Stimulated activated naive B cell treated with anti-CD40 and anti-IgM and Interleukin-4, amounts not matched to agents 10 μg/mL and 1 μg/mL and 100 μg/mL, for 72 hours (primary cell): ENCODE measurements around the gene KRTAP4-5.
"Not testable (repeated sequence)": the region's sequence is repeated elsewhere in the genome, so short reads cannot be mapped to it uniquely, and the experiment has no call there.

Experiments used
- ATAC-seq, 2 donors: fragments of 150-1000 bp; cut with Tn5 transposase; replicated peaks; 2 replicates each; pipeline ENCODE4 v1.10.0; 2021; ENCODE audit warnings: moderate library complexity in 1 of 2
- DNase-seq: peaks from one replicate; pipeline ENCODE4 v3.0.0; 2021
- H3K27ac Mint-ChIP-seq: one replicate; pipeline ENCODE4 v1.8.0; 2022; ENCODE audit warnings: mild to moderate bottlenecking, mixed read lengths
- H3K27me3 Mint-ChIP-seq, 2 donors: one replicate each; pipeline ENCODE4 v1.8.0; 2022; ENCODE audit warnings: mixed read lengths in 2 of 2
- H3K36me3 Mint-ChIP-seq, 2 donors: one replicate each; pipeline ENCODE4 v1.8.0; 2022; ENCODE audit warnings: mixed read lengths in 2 of 2, mild to moderate bottlenecking in 1 of 2
- H3K4me1 Mint-ChIP-seq, 2 donors: one replicate each; pipeline ENCODE4 v1.8.0; 2022; ENCODE audit warnings: mixed read lengths in 2 of 2, mild to moderate bottlenecking in 1 of 2
- H3K4me3 Mint-ChIP-seq, 2 donors: one replicate each; pipeline ENCODE4 v1.8.0; 2022; ENCODE audit warnings: mild to moderate bottlenecking in 2 of 2, mixed read lengths in 2 of 2, moderate library complexity in 1 of 2
- H3K9me3 Mint-ChIP-seq, 2 donors: one replicate each; pipeline ENCODE4 v1.8.0; 2022; ENCODE audit warnings: mixed read lengths in 2 of 2, mild to moderate bottlenecking in 1 of 2

KRTAP4-5 gene

DNA sequence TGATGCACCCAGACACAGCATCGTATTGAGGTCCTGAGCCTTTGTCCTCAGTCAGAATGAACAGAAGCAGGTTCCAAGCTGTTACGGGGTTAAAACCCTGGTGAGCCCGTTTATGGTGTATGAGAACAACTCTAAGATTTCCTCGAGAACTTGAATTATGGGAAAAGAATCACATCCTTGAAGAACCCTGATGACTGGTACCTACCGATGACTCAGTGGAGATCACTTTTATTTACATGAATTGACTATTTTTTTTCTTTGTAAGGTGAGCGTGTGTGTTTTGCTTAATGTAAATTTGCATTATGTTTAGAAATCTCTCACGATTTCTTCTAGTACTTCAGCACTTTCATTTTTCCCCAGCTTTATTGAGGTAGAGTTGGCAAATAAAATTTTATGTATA is 14.2 kb upstream of the KRTAP4-5 start:
- no peak overlapping the region for H3K27ac Mint-ChIP-seq
- ATAC-seq (no peak), DNase-seq (no peak)
- peaks cover 9% of the 10 kb centered on the region in 2 donors for H3K4me1 Mint-ChIP-seq
- no peaks in the 10 kb centered on the region for H3K9me3 Mint-ChIP-seq
- no peaks in the 10 kb centered on the region for H3K36me3 Mint-ChIP-seq
- H3K4me3 Mint-ChIP-seq = no peak overlapping the region
- peaks cover 0 to 4% of the 10 kb centered on the region in 2 donors for H3K27me3 Mint-ChIP-seq

DNA sequence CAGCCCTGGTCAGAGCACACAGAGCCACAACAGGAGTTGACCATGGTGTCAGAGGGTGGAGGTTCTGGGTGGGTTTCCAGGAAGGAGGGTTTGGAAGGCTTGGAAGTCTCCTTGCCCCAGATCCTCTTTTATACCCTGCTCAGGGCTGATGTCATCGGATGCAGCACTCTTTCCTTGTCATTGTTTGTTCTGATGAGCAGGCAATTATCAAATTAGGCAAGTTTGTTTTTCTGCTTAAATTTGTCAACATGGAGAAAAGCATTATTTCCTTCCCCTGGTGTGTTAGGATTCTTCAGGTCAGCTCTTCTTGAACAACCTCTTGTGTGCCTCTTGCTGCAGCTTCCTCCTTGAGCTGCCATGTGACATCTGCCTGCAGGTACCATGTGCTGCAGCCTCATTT is 11.0 kb upstream of the KRTAP4-5 start, which contains the start of gene KRTAP4-4:
KRTAP4-4 (minus strand) TSS at position 101 of the 400 bp plus-strand sequence; CDS start at position 44, 57 bp downstream.
- DNase-seq (no peak), ATAC-seq (no peak)
- H3K27me3 Mint-ChIP-seq = peaks cover 0 to 10% of the 10 kb centered on the region in 2 donors
- H3K4me3 Mint-ChIP-seq = no peak within 1 kb of the TSS
- no peak within 1 kb of the TSS for H3K27ac Mint-ChIP-seq
- H3K9me3 Mint-ChIP-seq = no peaks in the 10 kb centered on the region
- H3K36me3 Mint-ChIP-seq = no peaks in the 10 kb centered on the region
- peaks cover 7 to 15% of the 10 kb centered on the region in 2 donors for H3K4me1 Mint-ChIP-seq

DNA sequence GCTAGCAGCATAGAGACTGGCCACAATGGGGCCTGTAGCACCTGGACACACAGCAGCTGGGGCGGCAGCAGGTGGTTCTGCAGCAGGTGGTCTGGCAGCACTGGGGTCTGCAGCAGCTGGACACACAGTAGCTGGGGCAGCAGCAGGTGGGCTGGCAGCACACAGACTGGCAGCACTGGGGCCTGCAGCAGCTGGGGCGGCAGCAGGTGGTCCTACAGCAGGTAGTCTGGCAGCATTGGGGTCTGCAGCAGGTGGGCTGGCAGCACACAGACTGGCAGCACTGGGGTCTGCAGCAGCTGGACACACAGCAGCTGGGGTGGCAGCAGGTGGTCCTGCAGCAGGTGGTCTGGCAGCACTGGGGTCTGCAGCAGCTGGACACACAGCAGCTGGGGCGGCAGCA is 10.6 kb upstream of the KRTAP4-5 start:
- peaks cover 7 to 15% of the 10 kb centered on the region in 2 donors for H3K4me1 Mint-ChIP-seq
- not testable (repeated sequence) for H3K27me3 Mint-ChIP-seq, ATAC-seq, DNase-seq, H3K36me3 Mint-ChIP-seq, H3K9me3 Mint-ChIP-seq, H3K27ac Mint-ChIP-seq, H3K4me3 Mint-ChIP-seq

GRCh38 chr17:41153856-41154255 is 4.2 kb upstream of the KRTAP4-5 start:
- Mint-ChIP-seq H3K4me3 (no peak overlapping the region), H3K9me3 (no peaks in the 10 kb centered on the region), H3K27me3 (peaks cover 0 to 6% of the 10 kb centered on the region in 2 donors), H3K36me3 (no peaks in the 10 kb centered on the region), H3K27ac (no peak overlapping the region), H3K4me1 (peaks cover 4 to 12% of the 10 kb centered on the region in 2 donors)
- no peak for ATAC-seq
- DNase-seq = no peak

DNA sequence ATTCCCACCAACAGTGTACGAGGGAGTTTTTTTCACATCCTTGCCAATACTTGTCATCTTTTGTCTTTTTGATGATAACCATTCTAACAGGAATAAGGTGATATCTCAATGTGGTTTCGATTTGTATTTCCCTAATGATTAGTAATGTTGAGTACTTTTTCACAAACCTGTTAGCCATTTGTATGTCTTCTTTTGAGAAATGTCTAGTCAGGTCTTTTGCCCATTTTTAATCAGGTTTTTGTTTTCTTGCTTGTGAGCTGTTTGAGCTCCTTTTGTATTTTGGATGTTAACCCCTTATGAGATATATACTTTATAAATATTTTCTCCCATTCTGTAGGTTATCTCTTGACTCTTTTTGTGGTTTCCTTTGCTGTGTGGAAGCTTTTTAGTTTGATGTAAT is 1.9 kb upstream of the KRTAP4-5 start:
- H3K4me3 Mint-ChIP-seq = no peak overlapping the region
- no peak overlapping the region for H3K27ac Mint-ChIP-seq
- peaks cover 0 to 2% of the 10 kb centered on the region in 2 donors for H3K9me3 Mint-ChIP-seq
- H3K27me3 Mint-ChIP-seq = no peaks in the 10 kb centered on the region
- no peaks in the 10 kb centered on the region for H3K36me3 Mint-ChIP-seq
- ATAC-seq = no peak
- H3K4me1 Mint-ChIP-seq = peaks cover 6 to 12% of the 10 kb centered on the region in 2 donors
- no peak for DNase-seq

DNA sequence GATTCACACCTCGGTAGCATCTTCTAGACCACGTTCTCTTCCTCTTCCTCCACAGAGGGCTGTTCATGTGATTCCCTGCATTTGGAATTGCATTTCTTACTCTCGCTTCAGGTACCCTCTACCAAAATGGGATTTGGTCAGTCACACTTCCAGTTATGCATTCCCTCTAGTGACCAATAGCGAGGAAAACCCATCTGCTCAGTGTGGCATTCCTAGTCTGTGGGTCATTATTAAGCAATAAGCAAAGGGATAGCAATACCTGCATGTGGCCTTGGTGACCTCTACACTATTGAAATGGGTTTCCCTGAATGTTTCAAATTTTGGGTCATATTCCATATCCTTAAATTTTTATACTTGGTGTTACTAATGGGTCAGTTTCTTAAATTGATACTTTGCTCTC is 401 bp upstream of the KRTAP4-5 start:
- DNase-seq (no peak), ATAC-seq (no peak)
- Mint-ChIP-seq H3K27ac (no peak overlapping the region), H3K27me3 (no peaks in the 10 kb centered on the region), H3K4me1 (peaks cover 6 to 12% of the 10 kb centered on the region in 2 donors), H3K9me3 (peaks cover 0 to 2% of the 10 kb centered on the region in 2 donors), H3K4me3 (no peak overlapping the region), H3K36me3 (peaks cover 0 to 2% of the 10 kb centered on the region in 2 donors)

DNA sequence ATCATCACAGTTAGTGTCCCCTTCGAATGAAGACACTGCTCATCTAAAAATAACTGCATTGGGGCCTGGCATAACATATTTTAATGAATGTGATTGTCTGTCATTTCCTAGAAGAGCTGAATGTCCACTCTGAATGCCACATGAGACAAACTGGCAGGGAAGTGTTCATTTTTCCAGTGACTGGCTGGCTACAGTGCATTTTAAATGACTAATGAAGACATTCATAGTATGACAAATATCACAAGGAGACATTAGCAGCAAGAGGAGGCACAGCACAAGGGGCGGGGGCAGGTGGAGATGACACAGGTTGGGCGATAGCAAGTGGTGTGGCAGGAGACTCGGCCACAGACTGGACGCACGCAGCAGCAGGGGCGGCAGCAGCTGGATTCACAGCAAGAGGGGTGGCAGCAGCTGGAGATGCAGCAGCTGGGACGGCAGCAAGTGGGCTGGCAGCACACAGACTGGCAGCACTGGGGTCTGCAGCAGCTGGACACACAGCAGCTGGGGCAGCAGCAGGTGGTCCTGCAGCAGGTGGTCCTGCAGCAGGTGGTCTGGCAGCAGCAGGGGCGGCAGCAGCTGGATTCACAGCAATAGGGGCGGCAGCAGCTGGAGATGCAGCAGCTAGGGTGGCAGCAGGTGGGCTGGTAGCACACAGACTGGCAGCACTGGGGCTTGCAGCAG is 514 bp downstream of the KRTAP4-5 start:
- not testable (repeated sequence) for DNase-seq, H3K27ac Mint-ChIP-seq, H3K4me3 Mint-ChIP-seq, H3K27me3 Mint-ChIP-seq, ATAC-seq, H3K36me3 Mint-ChIP-seq, H3K9me3 Mint-ChIP-seq
- peaks cover 6 to 12% of the 10 kb centered on the region in 2 donors for H3K4me1 Mint-ChIP-seq

DNA sequence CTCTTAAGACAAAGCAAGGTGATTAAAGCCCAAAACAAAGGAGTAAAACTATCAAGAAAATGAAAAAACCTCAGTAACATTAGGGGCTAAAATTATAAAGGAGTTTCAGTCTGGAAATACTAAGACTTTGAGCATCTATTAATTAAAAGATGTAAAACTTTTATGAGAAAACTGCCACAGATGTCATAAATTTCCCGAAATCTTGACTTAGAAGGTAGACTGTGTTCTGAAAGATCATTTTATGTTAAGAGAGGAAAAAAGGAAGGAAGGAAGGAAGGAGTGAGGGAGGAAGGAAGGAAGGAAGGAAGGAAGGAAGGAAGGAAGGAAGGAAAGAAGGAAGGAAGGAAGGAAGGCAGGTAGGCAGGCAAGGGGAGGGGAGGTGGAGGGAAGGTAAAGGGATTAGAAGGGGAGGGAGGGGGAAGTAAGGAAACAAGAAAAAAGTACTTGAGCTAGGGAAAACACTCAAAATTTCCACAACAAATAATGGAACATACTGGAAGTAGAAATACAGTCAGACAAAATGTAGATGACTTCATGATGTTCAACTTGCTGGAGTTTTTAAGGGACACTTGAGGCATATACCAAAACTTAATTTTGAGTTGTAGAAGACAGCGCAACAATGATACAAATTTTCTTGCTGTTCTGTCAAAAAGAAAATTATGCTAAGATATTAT is 2.0 kb downstream of the KRTAP4-5 start:
- Mint-ChIP-seq H3K9me3 (peaks cover 13 to 14% of the 10 kb centered on the region in 2 donors), H3K27ac (no peak overlapping the region), H3K4me3 (no peak overlapping the region), H3K27me3 (no peaks in the 10 kb centered on the region), H3K4me1 (peaks cover 6% of the 10 kb centered on the region in 2 donors), H3K36me3 (peaks cover 10 to 13% of the 10 kb centered on the region in 2 donors)
- ATAC-seq (no peak), DNase-seq (no peak)

DNA sequence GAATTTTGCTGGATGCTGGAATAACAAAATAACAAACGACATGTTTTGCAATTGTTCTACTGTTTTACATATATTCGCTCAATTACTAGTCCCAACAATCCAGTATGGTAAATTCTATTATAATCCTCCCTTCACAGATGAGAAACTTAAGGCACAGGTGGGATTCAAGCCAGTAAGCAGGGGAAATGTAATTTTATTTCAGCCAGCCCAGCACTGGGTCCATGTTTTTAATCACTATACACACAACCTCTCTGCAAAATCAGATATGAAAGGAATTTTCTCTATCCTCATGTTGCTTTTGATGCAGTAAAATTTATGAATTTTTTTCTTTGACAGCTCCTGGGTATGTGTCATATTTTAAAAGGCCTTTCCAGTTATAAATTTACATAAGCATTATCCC is 4.4 kb downstream of the KRTAP4-5 start:
- DNase-seq (no peak), ATAC-seq (no peak)
- no peaks in the 10 kb centered on the region for H3K27me3 Mint-ChIP-seq
- peaks cover 15 to 31% of the 10 kb centered on the region in 2 donors for H3K36me3 Mint-ChIP-seq
- peaks cover 6 to 10% of the 10 kb centered on the region in 2 donors for H3K4me1 Mint-ChIP-seq
- no peak overlapping the region for H3K4me3 Mint-ChIP-seq
- H3K9me3 Mint-ChIP-seq = peaks cover 20 to 25% of the 10 kb centered on the region in 2 donors
- H3K27ac Mint-ChIP-seq = no peak overlapping the region

DNA sequence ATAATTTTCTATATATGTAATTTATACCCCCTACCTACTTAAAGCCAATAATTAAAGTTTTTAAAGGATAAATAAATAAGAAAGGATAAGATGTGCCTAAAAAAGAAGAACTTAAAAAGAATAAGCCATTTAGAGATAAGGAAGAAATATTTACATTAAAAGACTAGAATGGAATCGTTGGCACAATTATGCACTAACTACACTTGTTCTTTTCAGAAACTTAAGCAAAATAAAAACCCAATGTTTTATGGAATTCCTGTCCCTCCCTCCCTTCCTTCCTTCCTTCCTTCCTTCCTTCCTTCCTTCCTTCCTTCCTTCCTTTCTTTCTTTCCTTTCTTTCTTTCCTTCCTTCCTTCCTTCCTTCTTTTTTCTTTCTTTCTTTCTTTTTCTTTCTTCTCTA is 4.8 kb downstream of the KRTAP4-5 start:
- H3K9me3 Mint-ChIP-seq = peaks cover 20 to 25% of the 10 kb centered on the region in 2 donors

DNA sequence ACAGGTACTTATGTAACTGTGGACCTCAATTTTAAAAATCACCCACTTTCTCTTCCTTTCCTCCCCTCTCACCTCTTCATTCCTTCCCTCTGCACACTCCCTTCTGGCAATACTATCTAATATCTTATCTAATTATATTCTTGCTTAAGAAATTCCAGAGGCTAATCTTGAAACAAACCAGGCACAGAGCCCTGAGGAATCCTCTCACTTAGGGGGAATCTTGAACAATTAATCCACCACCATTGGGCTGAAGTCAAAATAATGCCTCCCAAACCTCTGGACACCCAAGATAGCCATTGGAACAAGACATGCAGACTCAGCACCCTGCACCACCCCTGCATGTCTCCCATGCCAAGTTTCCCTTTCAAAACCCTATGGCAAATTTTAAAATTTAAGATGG is 8.3 kb downstream of the KRTAP4-5 start:
- Mint-ChIP-seq H3K9me3 (peaks cover 27 to 43% of the 10 kb centered on the region in 2 donors), H3K36me3 (peaks cover 19 to 52% of the 10 kb centered on the region in 2 donors), H3K27ac (no peak overlapping the region), H3K27me3 (peaks cover 0 to 4% of the 10 kb centered on the region in 2 donors), H3K4me1 (peaks cover 0 to 8% of the 10 kb centered on the region in 2 donors), H3K4me3 (no peak overlapping the region)
- DNase-seq (no peak), ATAC-seq (no peak)

More for the DNA sequence above, 4.8 kb downstream of the KRTAP4-5 start:
- Mint-ChIP-seq H3K27ac (no peak overlapping the region), H3K4me1 (peaks cover 6 to 10% of the 10 kb centered on the region in 2 donors), H3K4me3 (no peak overlapping the region), H3K36me3 (peaks cover 15 to 32% of the 10 kb centered on the region in 2 donors), H3K27me3 (peaks cover 0 to under 1% of the 10 kb centered on the region in 2 donors)
- ATAC-seq = no peak
- no peak for DNase-seq

GRCh38 chr17:41140360-41141131 is 9.1 kb downstream of the KRTAP4-5 start, which contains the start of gene KRTAP4-6:
Gene KRTAP4-6, minus strand, starts transcription at chr17:41140544. Its CDS starts 57 bp downstream, at chr17:41140487.
- H3K27ac Mint-ChIP-seq = no peak within 1 kb of the TSS
- ATAC-seq = peak in 1 of 2 donors; percentile 54
- peaks cover 28 to 43% of the 10 kb centered on the region in 2 donors for H3K9me3 Mint-ChIP-seq
- H3K36me3 Mint-ChIP-seq = peaks cover 19 to 52% of the 10 kb centered on the region in 2 donors
- no peak for DNase-seq
- H3K27me3 Mint-ChIP-seq = peaks cover 0 to 4% of the 10 kb centered on the region in 2 donors
- peaks cover 0 to 8% of the 10 kb centered on the region in 2 donors for H3K4me1 Mint-ChIP-seq
- H3K4me3 Mint-ChIP-seq = no peak within 1 kb of the TSS

- H3K27ac Mint-ChIP-seq, H3K4me1 Mint-ChIP-seq, H3K4me3 Mint-ChIP-seq, DNase-seq, ATAC-seq, H3K27me3 Mint-ChIP-seq: not testable (repeated sequence)
- H3K9me3 Mint-ChIP-seq = peaks cover 28 to 43% of the 10 kb centered on the region in 2 donors
- H3K36me3 Mint-ChIP-seq = peaks cover 16 to 52% of the 10 kb centered on the region in 2 donors
These were observed 9.8 kb downstream of the KRTAP4-5 start for GRCh38 chr17:41139865-41140264.
